Endothelial cell (in vitro differentiated cells): ENCODE measurements around the gene PSG6. TPM values are rescaled to one million over a fixed set of nuclear protein-coding genes. Genes with fewer than 3 reads are reported as not detected.
"Not testable (repeated sequence)": the region's sequence is repeated elsewhere in the genome, so short reads cannot be mapped to it uniquely, and the experiment has no call there.

Experiments
- DNase-seq: peaks from one replicate; pipeline ENCODE4 v3.0.0; 2021; ENCODE audit warnings: low spot score
- H3K27ac Mint-ChIP-seq: one replicate; pipeline ENCODE4 v1.8.0; 2021; ENCODE audit warnings: mixed read lengths, inconsistent platforms; ENCODE audit not compliant: unreplicated experiment
- H3K27me3 Mint-ChIP-seq: one replicate; pipeline ENCODE4 v1.8.0; 2021; ENCODE audit warnings: mild to moderate bottlenecking, moderate library complexity, mixed read lengths, inconsistent platforms; ENCODE audit not compliant: unreplicated experiment
- H3K36me3 Mint-ChIP-seq: one replicate; pipeline ENCODE4 v1.8.0; 2021; ENCODE audit warnings: mild to moderate bottlenecking, low read depth, mixed read lengths, inconsistent platforms; ENCODE audit not compliant: unreplicated experiment
- H3K4me1 Mint-ChIP-seq: one replicate; pipeline ENCODE4 v1.8.0; 2021; ENCODE audit warnings: mild to moderate bottlenecking, mixed read lengths, inconsistent platforms; ENCODE audit not compliant: unreplicated experiment
- H3K4me3 Mint-ChIP-seq: one replicate; pipeline ENCODE4 v1.8.0; 2021; ENCODE audit warnings: mild to moderate bottlenecking, mixed read lengths, inconsistent platforms; ENCODE audit not compliant: unreplicated experiment
- H3K9me3 Mint-ChIP-seq: one replicate; pipeline ENCODE4 v1.8.0; 2021; ENCODE audit warnings: mixed read lengths, inconsistent platforms; ENCODE audit not compliant: unreplicated experiment
- CTCF ChIP-seq: fragments of 200-600 bp; sonication (generic); IDR thresholded peaks from one replicate; pipeline ENCODE4 v1.5.0; 2021; ENCODE audit warnings: antibody characterized with exemption; ENCODE audit not compliant: unreplicated experiment
- long read RNA-seq: library from polyadenylated mRNA; unstranded; transcript quantifications from one replicate; pipeline ENCODE4 v2.0.0, GENCODE V29; 2020; ENCODE audit not compliant: unreplicated experiment
- total RNA-seq: library from RNA; stranded (reverse); fragmentation: NEBNext Ultra II Directional; extraction: Animal tissue kit (Norgen Biotek cat#: 25700); gene quantifications from one replicate; pipeline ENCODE4 v1.2.1, GENCODE V29; 2021; ENCODE audit not compliant: unreplicated experiment

Gene PSG6
- not detected for total RNA-seq
- long read RNA-seq: 0 reads

GRCh38 chr19:42917634-42918033 lies at the start of gene PSG6:
Gene PSG6 (minus strand): TSS chr19:42917894. CDS start chr19:42917792, 102 bp downstream.
- DNase-seq, H3K27me3 Mint-ChIP-seq, H3K4me1 Mint-ChIP-seq, H3K4me3 Mint-ChIP-seq, H3K27ac Mint-ChIP-seq, H3K9me3 Mint-ChIP-seq, H3K36me3 Mint-ChIP-seq: not testable (repeated sequence)

GRCh38 chr19:42965176-42965575 lies 47.5 kb upstream of the PSG6 start:
- Mint-ChIP-seq H3K9me3 (no peaks in the 10 kb centered on the region), H3K4me1 (no peaks in the 10 kb centered on the region), H3K27me3 (no peaks in the 10 kb centered on the region), H3K36me3 (no peaks in the 10 kb centered on the region), H3K4me3 (no peak overlapping the region), H3K27ac (no peak overlapping the region)
- no peak for TF ChIP-seq CTCF
- no peak for DNase-seq

GRCh38 chr19:42961119-42961518 lies 43.4 kb upstream of the PSG6 start:
- Mint-ChIP-seq H3K9me3 (peaks cover 5% of the 10 kb centered on the region), H3K27me3 (no peaks in the 10 kb centered on the region), H3K4me3 (no peak overlapping the region), H3K36me3 (no peaks in the 10 kb centered on the region), H3K27ac (no peak overlapping the region), H3K4me1 (no peaks in the 10 kb centered on the region)
- TF ChIP-seq CTCF: no peak
- DNase-seq: no peak

- H3K27ac Mint-ChIP-seq, H3K36me3 Mint-ChIP-seq, H3K27me3 Mint-ChIP-seq, H3K4me1 Mint-ChIP-seq, H3K4me3 Mint-ChIP-seq, DNase-seq, H3K9me3 Mint-ChIP-seq: not testable (repeated sequence)
These were observed 34.4 kb upstream of the PSG6 start for GRCh38 chr19:42952126-42952525.

- not testable (repeated sequence) for H3K27me3 Mint-ChIP-seq, H3K9me3 Mint-ChIP-seq, H3K4me1 Mint-ChIP-seq, H3K27ac Mint-ChIP-seq, H3K4me3 Mint-ChIP-seq, DNase-seq, H3K36me3 Mint-ChIP-seq
These were observed 33.8 kb upstream of the PSG6 start for GRCh38 chr19:42951476-42951875.

GRCh38 chr19:42942187-42942789 lies 24.6 kb upstream of the PSG6 start:
- Mint-ChIP-seq H3K27ac (no peak overlapping the region), H3K36me3 (no peaks in the 10 kb centered on the region), H3K27me3 (no peaks in the 10 kb centered on the region), H3K4me1 (no peaks in the 10 kb centered on the region), H3K4me3 (no peak overlapping the region), H3K9me3 (no peaks in the 10 kb centered on the region)
- TF ChIP-seq CTCF: peak; percentile 48
- peak; percentile 34 for DNase-seq

- not testable (repeated sequence) for DNase-seq, H3K36me3 Mint-ChIP-seq, H3K27me3 Mint-ChIP-seq, H3K27ac Mint-ChIP-seq, H3K9me3 Mint-ChIP-seq, H3K4me3 Mint-ChIP-seq, H3K4me1 Mint-ChIP-seq
These were observed 19.4 kb upstream of the PSG6 start, which contains the start of gene PSG7 for GRCh38 chr19:42937107-42937506. Gene PSG7 (minus strand): TSS chr19:42937207. CDS start chr19:42937076, 131 bp downstream.

GRCh38 chr19:42934726-42935125 lies 17.0 kb upstream of the PSG6 start:
- H3K27ac Mint-ChIP-seq, H3K9me3 Mint-ChIP-seq, DNase-seq, H3K4me3 Mint-ChIP-seq, H3K27me3 Mint-ChIP-seq, H3K36me3 Mint-ChIP-seq, H3K4me1 Mint-ChIP-seq: not testable (repeated sequence)

GRCh38 chr19:42934183-42934582 lies 16.5 kb upstream of the PSG6 start:
- not testable (repeated sequence) for DNase-seq, H3K4me1 Mint-ChIP-seq, H3K27me3 Mint-ChIP-seq, H3K36me3 Mint-ChIP-seq, H3K9me3 Mint-ChIP-seq, H3K27ac Mint-ChIP-seq, H3K4me3 Mint-ChIP-seq

GRCh38 chr19:42933412-42933811 lies 15.7 kb upstream of the PSG6 start:
- not testable (repeated sequence) for H3K36me3 Mint-ChIP-seq, H3K27me3 Mint-ChIP-seq, H3K4me1 Mint-ChIP-seq, H3K9me3 Mint-ChIP-seq, H3K4me3 Mint-ChIP-seq, DNase-seq, H3K27ac Mint-ChIP-seq
